H1 (cell line): ENCODE data around the gene ZNF280C. TPM values are rescaled to one million over a fixed set of nuclear protein-coding genes. Genes with fewer than 3 reads are reported as not detected.

ENCODE experiments used
- CTCF ChIA-PET: fragments of 300-600 bp; sonication (Branson Sonifier 250); formaldehyde crosslinking; loops from one replicate; lab custom pipeline; 2021; ENCODE audit not compliant: partially characterized antibody; lab: Charles Lee
- POLR2A ChIA-PET: fragments of 300-600 bp; sonication (Branson Sonifier 250); formaldehyde crosslinking; loops from one replicate; lab custom pipeline; 2021; ENCODE audit warnings: inconsistent platforms; ENCODE audit not compliant: partially characterized antibody; lab: Charles Lee
- DNase-seq, 2 experiments: peaks; one replicate each; pipeline versions ENCODE4 v3.0.0 to v3.0.0-alpha.2; 2010 to 2022; ENCODE audit warnings: low spot score in 2 of 2, low read depth in 1 of 2, mixed read lengths in 1 of 2
- FAIRE-seq: peaks from 2 replicates; lab custom pipeline; 2011; peaks lifted over from hg19 to GRCh38; lab: Jason Lieb, UNC
- H2AFZ ChIP-seq: 2 replicates; pipeline ENCODE4 v1.8.1; 2012; ENCODE audit warnings: low read length, inconsistent platforms
- H2AK5ac ChIP-seq: 2 replicates; pipeline ENCODE4 v1.6.1; 2013; ENCODE audit warnings: low read depth, low read length
- H2BK120ac ChIP-seq: replicated peaks from 2 replicates; pipeline ENCODE3; 2013; ENCODE audit warnings: low read depth, low read length, inconsistent platforms
- H2BK12ac ChIP-seq: 2 replicates; pipeline ENCODE4 v1.6.1; 2013; ENCODE audit warnings: low read depth, low read length
- H2BK15ac ChIP-seq: 2 replicates; pipeline ENCODE4 v1.6.1; 2013; ENCODE audit warnings: low read length
- H2BK20ac ChIP-seq: 2 replicates; pipeline ENCODE4 v1.6.1; 2013; ENCODE audit warnings: low read length
- H2BK5ac ChIP-seq: 2 replicates; pipeline ENCODE4 v1.6.1; 2013; ENCODE audit warnings: low read depth, low read length
- H3K14ac ChIP-seq: 2 replicates; pipeline ENCODE4 v1.6.1; 2013; ENCODE audit warnings: inconsistent platforms; ENCODE audit not compliant: insufficient read length
- H3K18ac ChIP-seq: 2 replicates; pipeline ENCODE4 v1.6.1; 2013; ENCODE audit warnings: low read length; ENCODE audit errors: extremely low read depth
- H3K23ac ChIP-seq: 2 replicates; pipeline ENCODE4 v1.6.1; 2013; ENCODE audit warnings: inconsistent platforms; ENCODE audit not compliant: insufficient read length
- H3K23me2 ChIP-seq: 2 replicates; pipeline ENCODE4 v1.6.1; 2013; ENCODE audit warnings: low read depth, low read length
- H3K27ac ChIP-seq: 2 replicates; pipeline ENCODE4 v1.6.1; 2011; ENCODE audit warnings: low read depth, low read length, inconsistent platforms
- H3K27me3 ChIP-seq, 4 experiments: replicated peaks in 1 of 4; 1 replicate in 1 of 4; 2 replicates in 3 of 4; pipeline versions ENCODE4 v1.6.1 to v1.8.1; 2011 to 2013; ENCODE audit warnings: low read length in 3 of 4, mild to moderate bottlenecking in 3 of 4, inconsistent platforms in 2 of 4, mixed read lengths in 2 of 4, moderate library complexity in 1 of 4; ENCODE audit not compliant: control insufficient read depth in 3 of 4, insufficient read depth in 3 of 4; ENCODE audit errors: extremely low read depth in 1 of 4
- H3K36me3 ChIP-seq, 4 experiments: 2 replicates each; pipeline versions ENCODE4 v1.6.1 to v1.8.1; 2011 to 2013; ENCODE audit warnings: mild to moderate bottlenecking in 4 of 4, low read length in 3 of 4, moderate library complexity in 2 of 4, control low read depth in 1 of 4, inconsistent platforms in 1 of 4; ENCODE audit not compliant: insufficient read depth in 4 of 4, control insufficient read depth in 2 of 4
- H3K4ac ChIP-seq: replicated peaks from 2 replicates; pipeline ENCODE3; 2013; ENCODE audit warnings: low read length, low read depth, mixed read lengths, inconsistent platforms; ENCODE audit not compliant: insufficient read length
- H3K4me1 ChIP-seq, 4 experiments: replicated peaks in 1 of 4; 1 replicate in 1 of 4; 2 replicates in 3 of 4; pipeline versions ENCODE4 v1.6.1 to v1.8.1; 2011 to 2013; ENCODE audit warnings: low read length in 3 of 4, inconsistent platforms in 2 of 4, mixed read lengths in 1 of 4; ENCODE audit not compliant: insufficient read depth in 4 of 4, control insufficient read depth in 3 of 4
- H3K4me2 ChIP-seq, 2 experiments: 2 replicates each; pipeline versions ENCODE4 v1.6.1 to v1.8.1; 2011 to 2013; ENCODE audit warnings: low read depth in 2 of 2, low read length in 2 of 2, control low read depth in 1 of 2, inconsistent platforms in 1 of 2, mild to moderate bottlenecking in 1 of 2; ENCODE audit not compliant: insufficient read depth in 1 of 2
- H3K4me3 ChIP-seq, 4 experiments: fragments of 200-600, 300-600 bp in 1 of 4; sonication (generic), shearing (Covaris generic), sonication (Bioruptor Twin) in 1 of 4; 2 replicates each; pipeline versions ENCODE4 v1.5.1 to v1.8.1; 2011 to 2016; ENCODE audit warnings: low read length in 4 of 4, low read depth in 3 of 4, control low read depth in 2 of 4, inconsistent platforms in 2 of 4, mild to moderate bottlenecking in 2 of 4, mixed read lengths in 1 of 4, moderate library complexity in 1 of 4; ENCODE audit not compliant: insufficient read depth in 2 of 4; ENCODE audit errors: extremely low read depth in 1 of 4
- H3K56ac ChIP-seq: replicated peaks from 2 replicates; pipeline ENCODE3; 2013; ENCODE audit warnings: low read depth, mild to moderate bottlenecking, mixed read lengths, low read length, inconsistent platforms; ENCODE audit not compliant: insufficient read length
- H3K79me1 ChIP-seq: 2 replicates; pipeline ENCODE4 v1.6.1; 2013; ENCODE audit warnings: low read depth, low read length, control low read depth
- H3K79me2 ChIP-seq, 2 experiments: 2 replicates each; pipeline versions ENCODE4 v1.6.1 to v1.8.1; 2012 to 2013; ENCODE audit warnings: low read length in 2 of 2, mild to moderate bottlenecking in 2 of 2, inconsistent platforms in 1 of 2; ENCODE audit not compliant: insufficient read depth in 2 of 2, control insufficient read depth in 1 of 2
- H3K9ac ChIP-seq, 4 experiments: replicated peaks in 1 of 4; 1 replicate in 1 of 4; 2 replicates in 3 of 4; pipeline versions ENCODE4 v1.6.1 to v1.8.1; 2011 to 2013; ENCODE audit warnings: low read depth in 3 of 4, low read length in 3 of 4, control low read depth in 2 of 4, mild to moderate bottlenecking in 2 of 4, moderate library complexity in 2 of 4, inconsistent platforms in 1 of 4; ENCODE audit errors: extremely low read depth in 1 of 4
- H3K9me3 ChIP-seq, 2 experiments: 2 replicates each; pipeline versions ENCODE4 v1.6.1 to v1.8.1; 2012 to 2013; ENCODE audit warnings: mild to moderate bottlenecking in 2 of 2, moderate library complexity in 2 of 2, control low read depth in 1 of 2, inconsistent platforms in 1 of 2, low read depth in 1 of 2, low read length in 1 of 2, mixed read lengths in 1 of 2; ENCODE audit not compliant: insufficient read depth in 2 of 2
- H4K20me1 ChIP-seq, 2 experiments: replicated peaks in 1 of 2; 2 replicates each; pipeline versions ENCODE3 to v1.8.1; 2011 to 2013; ENCODE audit warnings: inconsistent platforms in 2 of 2, low read length in 2 of 2, mild to moderate bottlenecking in 1 of 2; ENCODE audit not compliant: insufficient read depth in 2 of 2, control insufficient read depth in 1 of 2
- H4K5ac ChIP-seq: 2 replicates; pipeline ENCODE4 v1.6.1; 2013; ENCODE audit warnings: low read length, low read depth, mixed read lengths, inconsistent platforms; ENCODE audit not compliant: insufficient read length
- H4K8ac ChIP-seq: 2 replicates; pipeline ENCODE4 v1.8.0; 2013; ENCODE audit warnings: mild to moderate bottlenecking, moderate library complexity, low read length, inconsistent platforms; ENCODE audit not compliant: insufficient read depth; ENCODE audit errors: extremely low read depth
- H4K91ac ChIP-seq: replicated peaks from 2 replicates; pipeline ENCODE3; 2013; ENCODE audit warnings: low read length, mixed read lengths, inconsistent platforms; ENCODE audit not compliant: insufficient read length
- ASH2L ChIP-seq: fragments of 200-600, 300-600 bp; sonication (generic); IDR thresholded peaks from one replicate; pipeline ENCODE4 v1.7.1; 2017; ENCODE audit warnings: low read length
- EZH2 ChIP-seq: fragments of 200-600 bp; sonication (generic); IDR thresholded peaks from 2 replicates; pipeline ENCODE4 v1.7.1; 2012; ENCODE audit warnings: low read depth, mild to moderate bottlenecking, moderate library complexity, low read length, inconsistent platforms; ENCODE audit not compliant: severe bottlenecking
- HDAC6 ChIP-seq: IDR thresholded peaks from one replicate; pipeline ENCODE4 v1.7.1; 2012; ENCODE audit warnings: low read depth, mild to moderate bottlenecking, inconsistent platforms, low read length, moderate library complexity
- RXRA ChIP-seq: IDR thresholded peaks from 2 replicates; pipeline ENCODE4 v1.6.1; 2011; ENCODE audit warnings: low read depth, mild to moderate bottlenecking, low read length, moderate library complexity; ENCODE audit not compliant: insufficient read depth
- ZNF274 ChIP-seq: IDR thresholded peaks from 2 replicates; pipeline ENCODE4 v1.7.0; 2012; ENCODE audit warnings: low read length, borderline replicate concordance; ENCODE audit errors: extremely low read depth
- WGBS, 2 experiments: shearing (Covaris generic) in 1 of 2; methylation state at CpG; one replicate each; pipeline versions ENCODE4 v1.1.6 to v1.1.7; 2013 to 2015; ENCODE audit warnings: low lambda C conversion rate in 2 of 2, mixed read lengths in 2 of 2, inconsistent platforms in 1 of 2, low coverage in 1 of 2, missing lambda C conversion rate in 1 of 2; ENCODE audit not compliant: insufficient replicate concordance in 2 of 2, insufficient coverage in 1 of 2, insufficient read length in 1 of 2; ENCODE audit errors: extremely low coverage in 1 of 2, missing lambda C conversion rate in 1 of 2; 5-methylcytosine and 5-hydroxymethylcytosine counted together
- polyA plus RNA-seq, 7 experiments: library from polyadenylated mRNA; depleted of rRNA in 3 of 7; stranded (reverse) in 5 of 7; unstranded in 2 of 7; fragments of >200 nt in 5 of 7; fragments of 200-250 nt in 2 of 7; gene quantifications; 1 replicate in 5 of 7; 2 replicates in 1 of 7; 4 replicates in 1 of 7; pipeline versions ENCODE4 v1.2.1 to v1.2.3, GENCODE V29; 2011 to 2013; ENCODE audit warnings: missing spikeins in 2 of 7, mixed read lengths in 2 of 7
- total RNA-seq: library from RNA; stranded (reverse); fragmentation: NEBNext Ultra II Directional; extraction: Animal tissue kit (Norgen Biotek cat#: 25700); gene quantifications from 2 replicates; pipeline ENCODE4 v1.2.1, GENCODE V29; 2021
- TF ChIP-seq, protein P1 (sequence below): IDR thresholded peaks from 2 replicates; pipeline ENCODE4 v1.6.1; 2012; ENCODE audit warnings: low read length, inconsistent platforms

ZNF280C gene
- total and polyA plus RNA-seq, 2 of the 8 experiments (the other 6 are each of a cell fraction or from before 2014, with no cell fraction given), result 8.4 to 13.4 TPM

- Histone ChIP-seq H2AFZ (no peak overlapping the region), H3K79me2 (no peaks in the 10 kb centered on the region), H3K4me1 (no peaks in the 10 kb centered on the region), H3K9me3 (no peaks in the 10 kb centered on the region), H3K27ac (no peak overlapping the region), H2BK5ac (no peak overlapping the region), H4K91ac (no peak overlapping the region), H2AK5ac (no peak overlapping the region), H3K4me3 (no peak overlapping the region), H4K20me1 (no peaks in the 10 kb centered on the region), H3K23ac (no peak overlapping the region), H3K9ac (no peak overlapping the region), H3K27me3 (no peaks in the 10 kb centered on the region), H2BK15ac (no peak overlapping the region), H2BK120ac (no peak overlapping the region), H3K18ac (no peak overlapping the region), H3K14ac (no peak overlapping the region), H4K8ac (no peak overlapping the region), H3K36me3 (no peaks in the 10 kb centered on the region), H2BK20ac (no peak overlapping the region), H3K56ac (no peak overlapping the region), H4K5ac (no peak overlapping the region), H3K23me2 (no peaks in the 10 kb centered on the region), H3K79me1 (no peaks in the 10 kb centered on the region), H3K4me2 (no peak overlapping the region), H2BK12ac (no peak overlapping the region), H3K4ac (no peak overlapping the region)
- TF ChIP-seq, protein P1, sequence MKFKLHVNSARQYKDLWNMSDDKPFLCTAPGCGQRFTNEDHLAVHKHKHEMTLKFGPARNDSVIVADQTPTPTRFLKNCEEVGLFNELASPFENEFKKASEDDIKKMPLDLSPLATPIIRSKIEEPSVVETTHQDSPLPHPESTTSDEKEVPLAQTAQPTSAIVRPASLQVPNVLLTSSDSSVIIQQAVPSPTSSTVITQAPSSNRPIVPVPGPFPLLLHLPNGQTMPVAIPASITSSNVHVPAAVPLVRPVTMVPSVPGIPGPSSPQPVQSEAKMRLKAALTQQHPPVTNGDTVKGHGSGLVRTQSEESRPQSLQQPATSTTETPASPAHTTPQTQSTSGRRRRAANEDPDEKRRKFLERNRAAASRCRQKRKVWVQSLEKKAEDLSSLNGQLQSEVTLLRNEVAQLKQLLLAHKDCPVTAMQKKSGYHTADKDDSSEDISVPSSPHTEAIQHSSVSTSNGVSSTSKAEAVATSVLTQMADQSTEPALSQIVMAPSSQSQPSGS, result no peak
- TF ChIP-seq EZH2 (no peak), ASH2L (no peak), ZNF274 (no peak), RXRA (no peak), HDAC6 (no peak)
- CTCF ChIA-PET, result interaction anchor here (0.6 to 2.3 kb wide), 3 partner anchors 9 to 83 kb away, joined by 3 to 7 read pairs (median 3); no protein-coding TSS in a partner anchor
- POLR2A ChIA-PET, result interaction anchor here (0.8 kb wide), 1 partner anchor 48 kb away, joined by 3 read pairs; no protein-coding TSS in a partner anchor
- WGBS, 2 experiments, result 88% methylated on average over 2 of the region's 5 CpGs; no CpG with 5 or more reads in 1 of the 2 experiments
- DNase-seq, result no peak
- no peak for FAIRE-seq
Measured at GRCh38 chrX:130179170-130179569, 89.5 kb downstream of the ZNF280C start.
